GM23248 (cell line): ENCODE data around the gene BAX. TPM values are rescaled to one million over a fixed set of nuclear protein-coding genes. Genes with fewer than 3 reads are reported as not detected.

Experiments used
- DNase-seq: peaks from one replicate; pipeline ENCODE4 v3.0.0-alpha.2; 2015
- H2AFZ ChIP-seq: fragments of 200-600 bp; sonication (generic); 2 replicates; pipeline ENCODE4 v1.6.1; 2016; ENCODE audit warnings: antibody characterized with exemption
- H3F3A ChIP-seq: fragments of 200-600 bp; sonication (generic); 2 replicates; pipeline ENCODE4 v1.6.1; 2016; ENCODE audit warnings: mild to moderate bottlenecking, antibody characterized with exemption, mixed run types; ENCODE audit not compliant: insufficient read depth
- H3K27ac ChIP-seq: fragments of 200-600 bp; sonication (generic); 2 replicates; pipeline ENCODE4 v1.5.1; 2016; ENCODE audit warnings: mild to moderate bottlenecking
- H3K27me3 ChIP-seq: fragments of 200-600 bp; sonication (generic); replicated peaks from 2 replicates; pipeline ENCODE4 v1.6.1; 2016; ENCODE audit warnings: mild to moderate bottlenecking; ENCODE audit not compliant: insufficient read depth
- H3K36me3 ChIP-seq: fragments of 200-600 bp; sonication (generic); 2 replicates; pipeline ENCODE4 v1.6.1; 2016; ENCODE audit warnings: low read depth, mild to moderate bottlenecking
- H3K4me1 ChIP-seq: fragments of 200-600 bp; sonication (generic); 2 replicates; pipeline ENCODE4 v1.6.1; 2016; ENCODE audit warnings: mild to moderate bottlenecking; ENCODE audit not compliant: insufficient read depth
- H3K4me2 ChIP-seq: fragments of 200-600 bp; sonication (generic); one replicate; pipeline ENCODE4 v1.6.1; 2016; ENCODE audit warnings: mild to moderate bottlenecking; ENCODE audit not compliant: unreplicated experiment
- H3K4me3 ChIP-seq: fragments of 200-600 bp; sonication (generic); 2 replicates; pipeline ENCODE4 v1.5.1; 2016; ENCODE audit warnings: mild to moderate bottlenecking
- H3K79me2 ChIP-seq: fragments of 200-600 bp; sonication (generic); 2 replicates; pipeline ENCODE4 v1.6.1; 2016; ENCODE audit warnings: mild to moderate bottlenecking; ENCODE audit not compliant: insufficient read depth
- H3K9ac ChIP-seq: fragments of 200-600 bp; sonication (generic); 2 replicates; pipeline ENCODE4 v1.6.1; 2016; ENCODE audit warnings: mild to moderate bottlenecking
- H3K9me2 ChIP-seq: fragments of 200-600 bp; sonication (generic); 2 replicates; pipeline ENCODE4 v1.6.1; 2016; ENCODE audit warnings: mixed run types, mild to moderate bottlenecking, moderate library complexity; ENCODE audit not compliant: insufficient read depth
- H3K9me3 ChIP-seq: fragments of 200-600 bp; sonication (generic); one replicate; pipeline ENCODE4 v1.6.1; 2017; ENCODE audit warnings: low read depth
- H4K20me1 ChIP-seq: fragments of 200-600 bp; sonication (generic); 2 replicates; pipeline ENCODE4 v1.6.0; 2016; ENCODE audit not compliant: insufficient read depth
- EZH2 ChIP-seq: fragments of 200-600 bp; sonication (generic); IDR thresholded peaks from 2 replicates; pipeline ENCODE4 v1.6.1; 2018; ENCODE audit warnings: antibody characterized with exemption, mild to moderate bottlenecking; ENCODE audit not compliant: insufficient read depth, poor library complexity, severe bottlenecking
- EZH2phosphoT487 ChIP-seq: fragments of 200-600 bp; sonication (generic); IDR thresholded peaks from 2 replicates; pipeline ENCODE4 v1.6.1; 2018; ENCODE audit warnings: antibody characterized with exemption, moderate library complexity, mild to moderate bottlenecking, low read depth; ENCODE audit not compliant: insufficient read depth
- WGBS, 2 experiments: methylation state at CpG; one replicate each; pipeline ENCODE4 v1.1.6; 2015 to 2017; ENCODE audit warnings: low lambda C conversion rate in 2 of 2, low coverage in 1 of 2; ENCODE audit errors: missing lambda C conversion rate in 2 of 2; 5-methylcytosine and 5-hydroxymethylcytosine counted together
- in situ Hi-C: fragments of 300-500 bp; cut with MboI; formaldehyde crosslinking; loops from 2 replicates; pipeline ENCODE4 v1.15.0; 2020
- polyA plus RNA-seq: library from polyadenylated mRNA; unstranded; fragments of >200 nt; fragmentation: Nextera tagmentation; extraction: Ambion mirVana; gene quantifications from 2 replicates; pipeline ENCODE4 v1.2.1, GENCODE V29; 2016
- total RNA-seq: library from RNA; depleted of rRNA; stranded (reverse); fragments of >200 nt; shearing (Covaris generic); gene quantifications from 2 replicates; pipeline ENCODE4 v1.2.3, GENCODE V29; 2014

The BAX gene
- total and polyA plus RNA-seq, 2 experiments from 2014 or later = 97.3 to 106 TPM

DNA sequence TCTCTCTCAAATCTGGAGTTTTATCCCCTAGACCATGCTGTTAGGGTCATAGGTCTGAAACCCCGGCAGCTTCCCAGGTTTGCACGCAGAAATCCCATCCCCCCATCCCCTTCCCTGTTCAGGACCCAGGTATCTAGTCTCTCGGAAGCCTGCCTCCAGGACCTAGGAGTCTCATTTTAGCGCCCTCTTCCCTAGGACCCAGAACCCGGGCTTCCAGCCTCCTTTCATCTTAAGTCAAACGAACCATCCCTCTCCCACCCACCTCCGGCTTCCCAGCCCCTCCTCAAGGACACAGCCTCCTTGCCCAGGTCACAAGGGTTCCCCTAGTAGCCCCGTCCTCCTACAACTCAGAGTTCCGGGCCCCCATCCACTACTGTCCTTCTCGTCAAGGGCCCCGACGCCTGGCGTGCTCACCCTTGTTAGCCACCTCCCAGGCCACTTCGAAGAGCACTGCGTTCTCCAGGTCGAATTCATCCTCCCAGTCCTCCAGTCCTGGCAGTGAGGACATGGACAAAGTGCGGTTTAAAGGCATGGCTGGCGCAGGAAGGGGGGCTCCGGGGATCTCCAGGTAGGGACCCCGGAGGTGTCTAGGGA is 38.0 kb downstream of the BAX start:
- peak overlapping the region; percentile 92 for H3K4me2 ChIP-seq
- WGBS, 2 experiments = 1 to 2% methylated on average over 20 of the region's 20 CpGs
- H3K9me3 ChIP-seq = no peaks in the 10 kb centered on the region
- H3K4me1 ChIP-seq = peaks cover 17% of the 10 kb centered on the region; the same call in 1 of the 2 replicates
- peak overlapping the region; percentile 97 for H3K4me3 ChIP-seq
- in situ Hi-C loops = no loop called here
- 0 out of 2 replicates have a peak, but pooled peaks cover 4% of the 10 kb centered on the region for H4K20me1 ChIP-seq
- peak overlapping the region; percentile 99 for H3K9ac ChIP-seq
- H3K27me3 ChIP-seq = no peaks in the 10 kb centered on the region
- DNase-seq = no peak
- 0 out of 2 replicates have a peak, but pooled peaks cover 5% of the 10 kb centered on the region for H3F3A ChIP-seq
- peaks cover 9% of the 10 kb centered on the region; the same call in 1 of the 2 replicates for H3K36me3 ChIP-seq
- H3K79me2 ChIP-seq = peaks cover 92% of the 10 kb centered on the region
- H3K27ac ChIP-seq = peak overlapping the region; percentile 96
- H3K9me2 ChIP-seq = no peaks in the 10 kb centered on the region
- TF ChIP-seq EZH2phosphoT487 (no peak), EZH2 (no peak)
- H2AFZ ChIP-seq = peak overlapping the region; percentile 64

DNA sequence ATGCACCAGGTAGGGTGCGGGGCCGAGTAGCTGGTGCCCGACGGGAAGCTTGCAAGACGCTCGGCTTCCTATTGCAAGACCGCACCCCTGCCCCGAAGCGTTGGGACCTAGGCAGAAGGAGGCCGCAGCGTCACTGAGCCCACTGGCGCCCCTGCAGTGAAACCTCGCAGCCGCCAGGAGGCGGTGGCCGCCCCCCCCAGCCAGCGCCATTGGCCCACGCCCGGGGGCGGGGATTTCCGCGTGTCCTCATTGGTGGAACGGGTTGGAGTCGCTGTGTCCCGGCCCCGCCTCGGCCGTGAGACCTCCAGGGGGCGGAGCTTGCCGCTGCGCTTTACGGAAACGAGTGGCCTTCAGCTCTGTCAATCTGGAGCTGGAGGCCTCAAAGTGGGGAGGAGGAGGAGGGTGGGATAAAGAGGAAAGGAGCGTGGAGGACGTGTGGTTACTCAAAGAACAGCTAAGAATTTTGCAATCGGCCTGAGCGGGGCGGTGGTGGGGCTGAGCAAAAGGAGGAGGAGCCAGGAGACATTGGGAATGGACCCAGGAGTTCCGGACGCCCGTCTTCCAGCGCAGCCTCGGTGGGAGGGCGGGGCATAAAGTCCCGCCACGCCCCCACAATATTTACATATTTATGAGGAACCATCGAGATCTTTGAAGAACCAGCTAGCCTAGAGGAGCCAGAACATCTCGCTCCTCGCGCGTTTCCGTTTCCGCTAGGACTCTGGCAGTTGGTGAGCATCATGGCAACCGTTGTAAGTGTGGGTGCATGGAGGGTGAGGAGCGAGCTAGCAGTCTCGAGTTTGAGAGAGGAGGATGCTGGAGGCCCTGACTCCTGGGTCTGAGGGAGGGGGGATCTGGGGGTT is 38.7 kb downstream of the BAX start, which contains the start of the genes GYS1 and RUVBL2:
TSS of gene GYS1 (minus strand) at position 135 of the 860 bp plus-strand sequence. CDS start 197 bp downstream, outside the sequence.
TSS of gene RUVBL2 (plus strand) at position 713 of the 860 bp plus-strand sequence. CDS start at position 738, 25 bp downstream.
- Histone ChIP-seq H3K9me2 (no peaks in the 10 kb centered on the region), H3K9me3 (no peaks in the 10 kb centered on the region), H3K4me2 (peak within 1 kb of the TSS; percentile 92), H3K27ac (peak within 1 kb of the TSS; percentile 96), H3K9ac (peak within 1 kb of the TSS; percentile 99), H3K4me1 (peaks cover 17% of the 10 kb centered on the region; the same call in 1 of the 2 replicates), H3K4me3 (peak within 1 kb of the TSS; percentile 97), H2AFZ (peak within 1 kb of the TSS; percentile 65), H3K27me3 (no peaks in the 10 kb centered on the region), H3K79me2 (peaks cover 94% of the 10 kb centered on the region), H3F3A (0 out of 2 replicates have a peak, but pooled peaks cover 2% of the 10 kb centered on the region), H3K36me3 (peaks cover 3% of the 10 kb centered on the region; the same call in 1 of the 2 replicates), H4K20me1 (0 out of 2 replicates have a peak, but pooled peaks cover 4% of the 10 kb centered on the region)
- in situ Hi-C loops = no loop called here
- 1 to 2% methylated on average over 51 to 55 of the region's 56 CpGs for WGBS, 2 experiments
- peak; percentile 100 for DNase-seq
- TF ChIP-seq EZH2 = no peak
- no peak for TF ChIP-seq EZH2phosphoT487

DNA sequence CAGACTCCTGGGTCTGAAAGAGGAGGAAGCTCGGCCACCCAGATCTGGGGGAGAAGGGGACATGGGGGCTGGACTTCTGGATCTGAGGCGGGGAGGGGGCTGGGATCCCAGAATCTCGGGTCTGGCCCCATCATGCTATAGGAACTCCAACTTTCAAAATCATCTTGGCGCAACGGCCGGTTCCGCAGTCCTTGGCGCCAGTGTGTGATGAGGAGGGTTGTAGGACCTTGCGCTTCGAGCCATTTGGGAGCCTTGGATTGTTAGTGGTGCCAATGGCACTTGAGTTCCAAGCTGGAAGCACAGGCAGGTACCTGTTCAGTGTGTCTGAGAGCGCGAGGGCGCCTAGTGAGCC is 39.3 kb downstream of the BAX start:
- Histone ChIP-seq H3K9me3 (no peaks in the 10 kb centered on the region), H3K4me3 (peak overlapping the region; percentile 82), H3F3A (no peaks in the 10 kb centered on the region), H3K27me3 (no peaks in the 10 kb centered on the region), H3K9ac (peak overlapping the region; percentile 89), H3K4me1 (peaks cover 17% of the 10 kb centered on the region; the same call in 1 of the 2 replicates), H4K20me1 (0 out of 2 replicates have a peak, but pooled peaks cover 4% of the 10 kb centered on the region), H3K4me2 (peak overlapping the region; percentile 84), H2AFZ (peak overlapping the region; percentile 65), H3K79me2 (peaks cover 91% of the 10 kb centered on the region), H3K36me3 (no peaks in the 10 kb centered on the region), H3K27ac (peak overlapping the region; percentile 96), H3K9me2 (no peaks in the 10 kb centered on the region)
- in situ Hi-C loops = no loop called here
- TF ChIP-seq EZH2 (no peak), EZH2phosphoT487 (no peak)
- 1% methylated on average over 11 to 13 of the region's 13 CpGs for WGBS, 2 experiments
- peak; percentile 55 for DNase-seq

DNA sequence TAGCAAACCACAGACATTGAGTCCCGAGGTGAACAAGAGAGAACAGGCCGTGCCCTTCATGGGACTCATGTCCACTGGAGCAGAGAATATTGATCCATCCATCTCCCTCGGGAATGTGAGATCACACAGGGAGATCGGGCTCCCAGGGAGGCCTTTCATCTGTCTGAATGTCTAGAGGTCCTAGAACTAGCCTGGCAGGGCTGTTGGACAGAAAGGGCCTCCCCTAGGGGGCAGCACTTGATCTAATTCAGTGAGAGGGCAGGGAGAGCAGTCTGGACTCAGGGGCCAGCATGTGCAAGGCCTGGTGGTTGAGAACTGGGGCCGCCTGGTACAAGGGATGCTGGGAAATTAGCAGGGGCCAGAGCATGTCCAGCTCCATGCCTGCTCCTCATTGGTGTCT is 43.3 kb downstream of the BAX start:
- H3K79me2 ChIP-seq = peaks cover 65% of the 10 kb centered on the region
- no peaks in the 10 kb centered on the region for H4K20me1 ChIP-seq
- in situ Hi-C loops = no loop called here

More for the DNA sequence above, 43.3 kb downstream of the BAX start:
- Histone ChIP-seq H3F3A (no peaks in the 10 kb centered on the region), H3K9me2 (no peaks in the 10 kb centered on the region), H3K27ac (no peak overlapping the region), H3K36me3 (no peaks in the 10 kb centered on the region; the same call in 1 of the 2 replicates), H2AFZ (no peak overlapping the region), H3K9ac (0 out of 2 replicates have a peak overlapping the region, but pooled peaks have one; percentile 7), H3K4me1 (peaks cover 7% of the 10 kb centered on the region; the same call in 1 of the 2 replicates), H3K9me3 (no peaks in the 10 kb centered on the region), H3K4me3 (no peak overlapping the region), H3K4me2 (no peak overlapping the region), H3K27me3 (no peaks in the 10 kb centered on the region)
- TF ChIP-seq EZH2phosphoT487 = no peak
- no peak for TF ChIP-seq EZH2
- 76 to 79% methylated on average over 5 of the region's 5 CpGs for WGBS, 2 experiments
- peak; percentile 74 for DNase-seq
